Epithelial cell of esophagus (primary cell): ENCODE results near the gene NCOA5.

Experiments used
- DNase-seq: peaks from one replicate; pipeline ENCODE4 v3.0.0; 2010; ENCODE audit warnings: low read depth
- H3K4me3 ChIP-seq: 2 replicates; pipeline ENCODE4 v1.5.1; 2011; ENCODE audit warnings: mild to moderate bottlenecking, low read length, control low read depth
- TF ChIP-seq, protein P1 (sequence below): IDR thresholded peaks from 2 replicates; pipeline ENCODE4 v1.5.1; 2011; ENCODE audit warnings: low read depth, mild to moderate bottlenecking, low read length, control low read depth, inconsistent platforms; ENCODE audit not compliant: insufficient read depth; ENCODE audit errors: missing control alignments

NCOA5 gene

DNA sequence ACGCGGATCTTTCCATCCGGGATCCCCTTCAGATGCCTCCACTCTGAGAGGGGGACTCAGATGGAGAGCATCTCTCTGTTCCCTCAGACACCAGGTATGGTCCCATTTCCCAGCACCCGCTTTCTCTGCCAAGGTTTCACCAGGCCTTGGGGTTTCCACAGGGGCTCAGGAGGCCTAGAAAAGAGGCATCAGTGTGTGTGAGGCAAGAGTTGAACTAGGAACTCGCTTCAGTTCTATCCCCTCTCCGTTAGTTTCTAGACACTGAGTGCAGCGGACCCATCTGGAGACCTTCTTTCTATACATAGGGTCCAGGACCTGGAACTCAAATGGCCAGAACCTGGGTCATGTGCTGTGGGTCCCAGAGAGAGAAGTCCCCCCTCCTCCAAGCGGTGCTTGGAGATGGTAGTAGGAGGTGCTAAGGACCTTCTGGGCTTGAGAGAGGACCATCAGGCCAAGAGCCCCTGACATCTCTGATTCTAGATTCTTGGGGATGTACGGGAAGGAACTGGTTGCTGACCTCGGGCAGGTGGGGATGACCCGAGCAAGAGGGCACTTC is 58.7 kb downstream of the NCOA5 start:
- H3K4me3 ChIP-seq, result no peak overlapping the region
- TF ChIP-seq, protein P1, sequence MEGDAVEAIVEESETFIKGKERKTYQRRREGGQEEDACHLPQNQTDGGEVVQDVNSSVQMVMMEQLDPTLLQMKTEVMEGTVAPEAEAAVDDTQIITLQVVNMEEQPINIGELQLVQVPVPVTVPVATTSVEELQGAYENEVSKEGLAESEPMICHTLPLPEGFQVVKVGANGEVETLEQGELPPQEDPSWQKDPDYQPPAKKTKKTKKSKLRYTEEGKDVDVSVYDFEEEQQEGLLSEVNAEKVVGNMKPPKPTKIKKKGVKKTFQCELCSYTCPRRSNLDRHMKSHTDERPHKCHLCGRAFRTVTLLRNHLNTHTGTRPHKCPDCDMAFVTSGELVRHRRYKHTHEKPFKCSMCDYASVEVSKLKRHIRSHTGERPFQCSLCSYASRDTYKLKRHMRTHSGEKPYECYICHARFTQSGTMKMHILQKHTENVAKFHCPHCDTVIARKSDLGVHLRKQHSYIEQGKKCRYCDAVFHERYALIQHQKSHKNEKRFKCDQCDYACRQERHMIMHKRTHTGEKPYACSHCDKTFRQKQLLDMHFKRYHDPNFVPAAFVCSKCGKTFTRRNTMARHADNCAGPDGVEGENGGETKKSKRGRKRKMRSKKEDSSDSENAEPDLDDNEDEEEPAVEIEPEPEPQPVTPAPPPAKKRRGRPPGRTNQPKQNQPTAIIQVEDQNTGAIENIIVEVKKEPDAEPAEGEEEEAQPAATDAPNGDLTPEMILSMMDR, result no peak
- no peak for DNase-seq

DNA sequence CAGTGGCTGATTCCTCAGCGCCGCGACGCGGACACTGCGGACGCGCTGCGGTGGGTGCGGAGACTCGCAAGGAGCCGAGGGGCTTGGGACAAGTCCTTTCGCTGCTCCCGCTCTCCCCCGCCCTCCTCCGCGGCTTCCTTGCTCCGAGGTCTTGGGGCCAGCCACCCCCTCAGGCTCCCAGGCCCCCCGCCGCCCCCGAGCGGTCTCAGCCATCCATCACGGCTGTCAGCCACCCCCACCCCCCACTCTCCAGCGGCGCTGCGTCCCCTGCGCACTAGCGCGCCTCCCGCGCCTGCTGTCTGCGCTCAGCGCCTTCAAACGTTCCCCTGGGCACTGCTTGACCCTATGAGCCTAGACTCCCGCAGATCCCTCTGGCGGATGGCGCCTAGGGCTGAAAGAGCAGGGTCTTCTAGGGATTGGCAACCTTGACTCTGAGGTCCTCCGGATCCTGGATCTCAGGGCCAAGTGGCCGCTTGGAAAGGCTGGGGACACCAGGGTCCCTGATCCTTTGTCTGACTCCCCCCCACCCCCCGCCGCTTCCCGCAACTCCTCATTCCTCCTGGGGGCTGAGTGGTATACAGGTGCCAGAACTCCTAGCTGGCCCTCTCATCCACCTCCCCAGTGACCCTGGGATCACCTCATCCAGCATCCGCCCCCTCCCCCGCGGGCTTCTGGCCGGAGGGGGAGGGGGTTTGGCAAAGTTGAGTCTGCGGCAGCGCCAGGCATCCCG is 59.3 kb downstream of the NCOA5 start:
- no peak overlapping the region for H3K4me3 ChIP-seq
- TF ChIP-seq, protein P1, result no peak
- no peak for DNase-seq

DNA sequence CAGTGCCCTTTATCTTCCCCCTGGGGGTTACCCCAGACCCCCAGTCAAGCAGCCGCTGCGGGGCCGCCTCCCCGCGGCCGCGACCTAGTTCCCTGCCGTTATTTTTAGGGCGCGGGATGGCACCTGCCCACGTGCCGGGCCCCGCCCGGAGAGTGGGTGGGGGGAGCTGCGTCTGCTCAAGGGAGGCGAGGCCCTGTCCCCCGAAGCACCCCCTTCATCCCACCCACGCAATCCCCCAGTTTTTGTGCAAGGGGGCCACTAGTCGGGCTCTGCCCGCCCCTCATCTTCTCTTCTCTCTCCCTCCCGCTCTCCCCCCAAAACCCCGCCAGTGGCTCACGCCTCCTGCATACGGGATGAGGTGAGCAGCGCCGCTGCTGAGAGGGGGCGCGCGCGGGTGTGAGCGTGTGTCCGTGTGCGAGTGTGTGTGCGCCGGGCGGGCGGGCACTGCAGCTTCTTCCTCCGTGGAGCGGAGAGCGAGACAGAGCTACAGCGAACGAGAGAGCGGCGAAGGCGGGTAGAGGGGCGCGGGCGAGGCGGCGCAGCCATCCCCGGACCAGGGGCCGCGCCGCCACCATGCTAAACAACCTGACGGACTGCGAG is 60.9 kb downstream of the NCOA5 start, which contains the start of gene SLC12A5:
SLC12A5 (plus strand) TSS at position 444 of the 600 bp plus-strand sequence; CDS start at position 574, 130 bp downstream.
- H3K4me3 ChIP-seq, result no peak within 1 kb of the TSS
- no peak for DNase-seq
- TF ChIP-seq, protein P1, result no peak

DNA sequence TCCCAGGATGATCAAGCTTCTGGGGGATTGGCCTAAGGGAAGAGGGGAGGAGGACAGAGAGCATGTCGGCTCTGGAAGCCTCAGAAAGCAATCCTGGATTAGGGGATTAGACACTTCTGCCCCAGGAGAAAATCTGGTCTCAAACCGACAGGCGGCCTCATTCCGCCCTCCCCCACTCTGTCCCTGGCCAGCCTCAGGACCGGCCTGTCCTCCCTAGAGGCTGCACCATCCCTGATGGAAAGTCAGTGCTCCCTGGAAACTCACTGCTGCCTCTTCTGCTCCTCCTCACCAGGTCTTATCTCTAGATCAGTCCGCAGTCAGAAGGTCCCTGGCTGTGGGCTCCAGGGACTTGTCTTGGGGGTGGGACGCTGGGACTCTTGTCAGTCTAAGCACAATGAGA is 61.7 kb downstream of the NCOA5 start:
- H3K4me3 ChIP-seq, result no peak overlapping the region
- no peak for DNase-seq
- TF ChIP-seq, protein P1, result no peak

DNA sequence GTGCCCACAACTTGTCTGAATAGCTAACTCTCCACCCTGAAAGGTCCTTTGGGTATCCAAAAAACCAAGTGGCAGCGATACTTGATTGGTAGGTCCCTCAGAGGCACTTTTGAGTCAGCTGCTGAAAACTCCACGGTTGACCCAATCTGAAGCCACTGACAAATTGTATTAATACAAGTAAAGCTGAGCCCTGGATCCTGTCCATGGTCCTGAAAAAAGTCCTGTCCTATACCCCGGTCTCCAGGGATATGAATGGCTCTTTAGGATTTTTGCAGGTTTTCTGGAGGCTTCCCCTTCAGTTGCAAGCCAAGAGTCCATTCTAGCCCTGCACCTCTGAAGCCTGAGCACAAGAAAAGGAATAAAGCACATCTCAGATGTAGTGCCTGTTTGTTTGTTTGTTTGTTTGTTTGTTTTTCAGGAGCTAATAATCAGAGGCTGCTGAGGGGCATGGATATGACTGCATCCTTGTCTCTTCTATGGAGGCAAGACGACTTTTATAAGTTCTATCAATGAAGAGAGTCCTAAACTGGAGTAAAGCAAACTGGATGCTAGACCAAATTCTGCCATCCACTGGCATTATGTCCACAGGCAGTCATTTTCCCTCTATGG is 62.4 kb downstream of the NCOA5 start:
- no peak overlapping the region for H3K4me3 ChIP-seq
- TF ChIP-seq, protein P1, result no peak
- peak; percentile 73 for DNase-seq

DNA sequence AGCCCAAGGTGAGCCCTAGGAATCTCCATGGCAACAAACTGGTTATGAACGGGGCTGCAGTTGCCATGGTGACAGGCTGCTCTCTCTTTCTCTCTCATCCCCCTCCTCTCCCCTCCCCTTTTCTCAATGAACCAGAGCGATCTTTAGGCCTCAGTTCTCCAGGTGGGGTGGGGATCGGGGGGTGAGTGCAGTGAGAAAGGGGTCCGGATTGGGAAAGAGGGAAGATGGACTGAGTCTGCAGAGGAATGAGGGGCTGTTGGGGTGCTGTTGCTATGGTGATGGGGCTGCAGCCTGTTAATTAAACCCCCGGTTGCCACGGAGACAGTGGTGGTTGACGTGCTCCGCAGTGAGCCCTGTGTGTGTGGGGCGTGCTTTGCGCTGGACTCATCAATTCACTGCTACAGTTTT is 64.4 kb downstream of the NCOA5 start:
- no peak overlapping the region for H3K4me3 ChIP-seq
- TF ChIP-seq, protein P1, result no peak
- no peak for DNase-seq
